Measurements from ENCODE around the gene FAM163B.
"Not testable (repeated sequence)": the region's sequence is repeated elsewhere in the genome, so short reads cannot be mapped to it uniquely, and the experiment has no call there.

The FAM163B gene

GRCh38 chr9:133632806-133633680, 23.9 kb upstream of the FAM163B start:
- Mint-ChIP-seq H3K4me3 (no peak overlapping the region), H3K36me3 (no peaks in the 10 kb centered on the region), H3K27me3 (no peaks in the 10 kb centered on the region), H3K9me3 (ENCODE audit: low read depth) (no peaks in the 10 kb centered on the region), H3K4me1 (ENCODE audit: low read depth) (no peaks in the 10 kb centered on the region), H3K27ac (no peak overlapping the region)

GRCh38 chr9:133631111-133631510, 21.9 kb upstream of the FAM163B start:
- Mint-ChIP-seq H3K36me3 (peaks cover 5% of the 10 kb centered on the region), H3K4me3 (no peak overlapping the region), H3K4me1 (ENCODE audit: low read depth) (no peaks in the 10 kb centered on the region), H3K27ac (no peak overlapping the region), H3K27me3 (no peaks in the 10 kb centered on the region), H3K9me3 (ENCODE audit: low read depth) (peaks cover 11% of the 10 kb centered on the region)

- H3K9me3 Mint-ChIP-seq (ENCODE audit: low read depth), result peaks cover 13% of the 10 kb centered on the region
- no peaks in the 10 kb centered on the region for H3K4me1 Mint-ChIP-seq (ENCODE audit: low read depth)
- H3K27ac Mint-ChIP-seq, result no peak overlapping the region
- H3K4me3 Mint-ChIP-seq, result no peak overlapping the region
- no peaks in the 10 kb centered on the region for H3K27me3 Mint-ChIP-seq
- peaks cover 8% of the 10 kb centered on the region for H3K36me3 Mint-ChIP-seq
Observed at GRCh38 chr9:133629221-133630110, 20.3 kb upstream of the FAM163B start.

- no peaks in the 10 kb centered on the region for H3K4me1 Mint-ChIP-seq (ENCODE audit: low read depth)
- H3K9me3 Mint-ChIP-seq (ENCODE audit: low read depth), result peaks cover 13% of the 10 kb centered on the region
- H3K27me3 Mint-ChIP-seq, result no peaks in the 10 kb centered on the region
- H3K36me3 Mint-ChIP-seq, result peaks cover 8% of the 10 kb centered on the region
- H3K27ac Mint-ChIP-seq, result no peak overlapping the region
- no peak overlapping the region for H3K4me3 Mint-ChIP-seq
Observed at GRCh38 chr9:133628766-133629165, 19.6 kb upstream of the FAM163B start.

- Mint-ChIP-seq H3K4me3 (no peak overlapping the region), H3K27me3 (no peaks in the 10 kb centered on the region), H3K27ac (no peak overlapping the region), H3K9me3 (ENCODE audit: low read depth) (peaks cover 13% of the 10 kb centered on the region), H3K4me1 (ENCODE audit: low read depth) (peaks cover 3% of the 10 kb centered on the region), H3K36me3 (peaks cover 8% of the 10 kb centered on the region)
Observed at GRCh38 chr9:133627341-133627740, 18.2 kb upstream of the FAM163B start.

GRCh38 chr9:133626008-133626407, 16.8 kb upstream of the FAM163B start:
- H3K4me3 Mint-ChIP-seq, H3K27me3 Mint-ChIP-seq, H3K27ac Mint-ChIP-seq, H3K36me3 Mint-ChIP-seq: not testable (repeated sequence)
- peaks cover 14% of the 10 kb centered on the region for H3K4me1 Mint-ChIP-seq (ENCODE audit: low read depth)
- peaks cover 13% of the 10 kb centered on the region for H3K9me3 Mint-ChIP-seq (ENCODE audit: low read depth)

- Mint-ChIP-seq H3K27ac (peak overlapping the region; percentile 34), H3K9me3 (ENCODE audit: low read depth) (peaks cover 13% of the 10 kb centered on the region), H3K4me1 (ENCODE audit: low read depth) (peaks cover 37% of the 10 kb centered on the region), H3K36me3 (peaks cover 8% of the 10 kb centered on the region), H3K4me3 (no peak overlapping the region), H3K27me3 (no peaks in the 10 kb centered on the region)
Observed at GRCh38 chr9:133622555-133622954, 13.4 kb upstream of the FAM163B start.

- no peaks in the 10 kb centered on the region for H3K27me3 Mint-ChIP-seq
- H3K4me3 Mint-ChIP-seq, result peak overlapping the region; percentile 27
- H3K27ac Mint-ChIP-seq, result peak overlapping the region; percentile 70
- peaks cover 37% of the 10 kb centered on the region for H3K4me1 Mint-ChIP-seq (ENCODE audit: low read depth)
- peaks cover 8% of the 10 kb centered on the region for H3K36me3 Mint-ChIP-seq
- H3K9me3 Mint-ChIP-seq (ENCODE audit: low read depth), result peaks cover 8% of the 10 kb centered on the region
Observed at GRCh38 chr9:133621725-133622267, 12.6 kb upstream of the FAM163B start.

GRCh38 chr9:133619791-133620190, 10.6 kb upstream of the FAM163B start:
- Mint-ChIP-seq H3K27me3 (no peaks in the 10 kb centered on the region), H3K27ac (peak overlapping the region; percentile 54), H3K4me3 (peak overlapping the region; percentile 69)

GRCh38 chr9:133618726-133619125, 9.5 kb upstream of the FAM163B start:
- H3K4me3 Mint-ChIP-seq, result no peak overlapping the region
- no peaks in the 10 kb centered on the region for H3K9me3 Mint-ChIP-seq (ENCODE audit: low read depth)
- H3K27me3 Mint-ChIP-seq, result no peaks in the 10 kb centered on the region
- H3K4me1 Mint-ChIP-seq (ENCODE audit: low read depth), result peaks cover 37% of the 10 kb centered on the region
- no peaks in the 10 kb centered on the region for H3K36me3 Mint-ChIP-seq
- no peak overlapping the region for H3K27ac Mint-ChIP-seq

More at GRCh38 chr9:133619791-133620190, 10.6 kb upstream of the FAM163B start:
- Mint-ChIP-seq H3K4me1 (ENCODE audit: low read depth) (peaks cover 37% of the 10 kb centered on the region), H3K36me3 (no peaks in the 10 kb centered on the region), H3K9me3 (ENCODE audit: low read depth) (no peaks in the 10 kb centered on the region)

GRCh38 chr9:133616643-133617405, 7.6 kb upstream of the FAM163B start:
- Mint-ChIP-seq H3K36me3 (no peaks in the 10 kb centered on the region), H3K27me3 (no peaks in the 10 kb centered on the region), H3K4me3 (no peak overlapping the region), H3K27ac (no peak overlapping the region), H3K9me3 (ENCODE audit: low read depth) (no peaks in the 10 kb centered on the region), H3K4me1 (ENCODE audit: low read depth) (peaks cover 28% of the 10 kb centered on the region)

GRCh38 chr9:133615606-133616188, 6.5 kb upstream of the FAM163B start:
- Mint-ChIP-seq H3K9me3 (ENCODE audit: low read depth) (no peaks in the 10 kb centered on the region), H3K27ac (no peak overlapping the region), H3K27me3 (peaks cover 7% of the 10 kb centered on the region), H3K4me3 (no peak overlapping the region), H3K36me3 (no peaks in the 10 kb centered on the region), H3K4me1 (ENCODE audit: low read depth) (peaks cover 20% of the 10 kb centered on the region)

- Mint-ChIP-seq H3K36me3 (no peaks in the 10 kb centered on the region), H3K9me3 (ENCODE audit: low read depth) (no peaks in the 10 kb centered on the region), H3K4me1 (ENCODE audit: low read depth) (peaks cover 17% of the 10 kb centered on the region), H3K27me3 (peaks cover 11% of the 10 kb centered on the region), H3K27ac (no peak overlapping the region), H3K4me3 (no peak overlapping the region)
Observed at GRCh38 chr9:133615186-133615585, 6.0 kb upstream of the FAM163B start.

GRCh38 chr9:133614678-133615077, 5.5 kb upstream of the FAM163B start:
- Mint-ChIP-seq H3K27me3 (peaks cover 15% of the 10 kb centered on the region), H3K9me3 (ENCODE audit: low read depth) (no peaks in the 10 kb centered on the region), H3K27ac (no peak overlapping the region), H3K36me3 (no peaks in the 10 kb centered on the region), H3K4me1 (ENCODE audit: low read depth) (peaks cover 15% of the 10 kb centered on the region), H3K4me3 (no peak overlapping the region)
